Measurements from ENCODE around the gene MBD3L4.
"Not testable (repeated sequence)": the region's sequence is repeated elsewhere in the genome, so short reads cannot be mapped to it uniquely, and the experiment has no call there.

MBD3L4 gene

GRCh38 chr19:7054635-7055368 is 14.8 kb upstream of the MBD3L4 start:
- not testable (repeated sequence) for DNase-seq (ENCODE audit: low read depth); H3K4me3 ChIP-seq (ENCODE audit: low read depth, low read length)

- not testable (repeated sequence) for H3K4me3 ChIP-seq (ENCODE audit: low read depth, low read length); DNase-seq (ENCODE audit: low read depth)
Observed at GRCh38 chr19:7052896-7053295, 12.9 kb upstream of the MBD3L4 start.

- not testable (repeated sequence) for DNase-seq (ENCODE audit: low read depth); H3K4me3 ChIP-seq (ENCODE audit: low read depth, low read length)
Observed at GRCh38 chr19:7051421-7051820, 11.4 kb upstream of the MBD3L4 start.

- DNase-seq (ENCODE audit: low read depth); H3K4me3 ChIP-seq (ENCODE audit: low read depth, low read length): not testable (repeated sequence)
Observed at GRCh38 chr19:7049021-7049420, 9.0 kb upstream of the MBD3L4 start, which contains the start of gene MBD3L2. MBD3L2 (plus strand) TSS chr19:7049321; CDS start chr19:7049374, 53 bp downstream.

GRCh38 chr19:7041563-7041962 is 1.6 kb upstream of the MBD3L4 start:
- not testable (repeated sequence) for H3K4me3 ChIP-seq (ENCODE audit: low read depth, low read length); DNase-seq (ENCODE audit: low read depth)

- DNase-seq (ENCODE audit: low read depth); H3K4me3 ChIP-seq (ENCODE audit: low read depth, low read length): not testable (repeated sequence)
Observed at GRCh38 chr19:7030278-7030677, 9.7 kb downstream of the MBD3L4 start, which contains the start of gene MBD3L5. MBD3L5 (plus strand) TSS chr19:7030578; CDS start chr19:7030612, 34 bp downstream.

- H3K4me3 ChIP-seq (ENCODE audit: low read depth, low read length); DNase-seq (ENCODE audit: low read depth): not testable (repeated sequence)
Observed at GRCh38 chr19:7028790-7029189, 11.2 kb downstream of the MBD3L4 start.

GRCh38 chr19:7021331-7021730 is 18.6 kb downstream of the MBD3L4 start, which contains the start of gene MBD3L2B:
MBD3L2B (minus strand) TSS chr19:7021431; CDS start chr19:7021397, 34 bp downstream.
- not testable (repeated sequence) for DNase-seq (ENCODE audit: low read depth)

GRCh38 chr19:7018828-7019227 is 21.2 kb downstream of the MBD3L4 start:
- no peak overlapping the region for H3K4me3 ChIP-seq (ENCODE audit: low read depth, low read length)
- TF ChIP-seq CTCF (IDR thresholded peaks at IDR 0.05; ENCODE audit: control insufficient read depth, extremely low read depth, insufficient read depth): no peak
- no peak for DNase-seq (ENCODE audit: low read depth)

More at GRCh38 chr19:7021331-7021730, 18.6 kb downstream of the MBD3L4 start, which contains the start of gene MBD3L2B:
- H3K4me3 ChIP-seq (ENCODE audit: low read depth, low read length): not testable (repeated sequence)

GRCh38 chr19:7013678-7014077 is 26.3 kb downstream of the MBD3L4 start:
- DNase-seq (ENCODE audit: low read depth): no peak
- no peak for TF ChIP-seq CTCF (IDR thresholded peaks at IDR 0.05; ENCODE audit: control insufficient read depth, extremely low read depth, insufficient read depth)

GRCh38 chr19:7010722-7011593 is 29.0 kb downstream of the MBD3L4 start:
- no peak for DNase-seq (ENCODE audit: low read depth)
- no peak for TF ChIP-seq CTCF (IDR thresholded peaks at IDR 0.05; ENCODE audit: control insufficient read depth, extremely low read depth, insufficient read depth)
- H3K4me3 ChIP-seq (ENCODE audit: low read depth, low read length): no peak overlapping the region

More at GRCh38 chr19:7013678-7014077, 26.3 kb downstream of the MBD3L4 start:
- no peak overlapping the region for H3K4me3 ChIP-seq (ENCODE audit: low read depth, low read length)
